K562 (cell line): ENCODE results near the gene SVIL. TPM values are rescaled to one million over a fixed set of nuclear protein-coding genes. Genes with fewer than 3 reads are reported as not detected.

ENCODE experiments used
- ATAC-seq: fragments of 200-7000 bp; cut with Tn5 transposase; 3 replicates; pipeline ENCODE4 v1.9.1; 2020; ENCODE audit warnings: moderate library complexity
- BruUV-seq: library from RNA; stranded (reverse); fragments of 400-500 nt; replicated peaks from 2 replicates; lab custom pipeline; 2021; lab: Mats Ljungman, UMichigan
- CTCF ChIA-PET: fragments of 300-600 bp; formaldehyde crosslinking; extraction: SDS; loops from one replicate; lab custom pipeline; 2021; ENCODE audit warnings: low intra/inter-chr PET ratio; lab: Yijun Ruan, JAX
- POLR2A ChIA-PET: fragments of 300-600, 350-650 bp; sonication (Branson Sonifier 250); formaldehyde crosslinking; extraction: SDS; loops from one replicate; lab custom pipeline; 2021; ENCODE audit warnings: antibody characterized with exemption, inconsistent platforms; lab: Yijun Ruan, JAX
- DNase-seq, 4 experiments: peaks; one replicate each; pipeline versions ENCODE4 v3.0.0 to v3.0.0-alpha.2; 2011 to 2018; ENCODE audit warnings: low spot score in 3 of 4, mixed read lengths in 3 of 4; ENCODE audit errors: extremely low read depth in 1 of 4
- FAIRE-seq: peaks from 2 replicates; lab custom pipeline; 2011; peaks lifted over from hg19 to GRCh38; lab: Jason Lieb, UNC
- H2AFZ ChIP-seq: 2 replicates; pipeline ENCODE4 v1.6.0; 2011; ENCODE audit warnings: low read depth, low read length, control low read depth, inconsistent platforms
- H3K27ac ChIP-seq: fragments of 200-600 bp; 3 replicates; pipeline ENCODE4 v1.8.0; 2011; ENCODE audit warnings: low read depth, mild to moderate bottlenecking, control low read depth, inconsistent platforms, low read length, moderate library complexity, mixed read lengths; ENCODE audit errors: extremely low read depth
- H3K27me3 ChIP-seq, 2 experiments: fragments of 300-600 bp in 1 of 2; 2 replicates in 1 of 2; 3 replicates in 1 of 2; pipeline versions ENCODE4 v1.6.0 to v1.8.0; 2011; ENCODE audit warnings: inconsistent platforms in 2 of 2, low read length in 2 of 2, mild to moderate bottlenecking in 1 of 2, mixed read lengths in 1 of 2, moderate library complexity in 1 of 2; ENCODE audit not compliant: control insufficient read depth in 2 of 2, insufficient read depth in 2 of 2
- H3K36me3 ChIP-seq: fragments of 300-600 bp; 3 replicates; pipeline ENCODE4 v1.8.0; 2011; ENCODE audit warnings: mild to moderate bottlenecking, low read length, inconsistent platforms; ENCODE audit not compliant: control insufficient read depth, insufficient read depth
- H3K4me1 ChIP-seq, 2 experiments: fragments of 200-600 bp in 1 of 2; replicated peaks in 1 of 2; 2 replicates in 1 of 2; 3 replicates in 1 of 2; pipeline versions ENCODE4 v1.5.1 to v1.8.0; 2011; ENCODE audit warnings: inconsistent platforms in 2 of 2, low read length in 2 of 2, mild to moderate bottlenecking in 1 of 2, mixed read lengths in 1 of 2, moderate library complexity in 1 of 2; ENCODE audit not compliant: control insufficient read depth in 2 of 2, insufficient read depth in 2 of 2
- H3K4me2 ChIP-seq: 2 replicates; pipeline ENCODE4 v1.6.1; 2011; ENCODE audit warnings: low read length, control low read depth, inconsistent platforms, mixed read lengths; ENCODE audit not compliant: insufficient read depth
- H3K4me3 ChIP-seq: fragments of 200-600 bp; sonication (generic), shearing (Covaris generic); 2 replicates; pipeline ENCODE4 v1.5.1; 2016; ENCODE audit warnings: control low read depth, inconsistent platforms
- H3K79me2 ChIP-seq: fragments of 200-600 bp; 3 replicates; pipeline ENCODE4 v1.8.0; 2011; ENCODE audit warnings: low read length, inconsistent platforms; ENCODE audit not compliant: control insufficient read depth, insufficient read depth
- H3K9ac ChIP-seq, 2 experiments: 2 replicates each; pipeline versions ENCODE4 v1.6.0 to v1.6.1; 2011; ENCODE audit warnings: low read depth in 2 of 2, low read length in 2 of 2, control low read depth in 1 of 2, inconsistent platforms in 1 of 2, mild to moderate bottlenecking in 1 of 2, mixed read lengths in 1 of 2; ENCODE audit not compliant: insufficient read depth in 1 of 2
- H3K9me1 ChIP-seq: one replicate; pipeline ENCODE4 v1.6.0; 2011; ENCODE audit warnings: inconsistent platforms, mild to moderate bottlenecking, low read length, moderate library complexity; ENCODE audit not compliant: control insufficient read depth, insufficient read depth
- H3K9me3 ChIP-seq: replicated peaks from 2 replicates; pipeline ENCODE4 v1.5.1; 2011; ENCODE audit warnings: low read depth, low read length, inconsistent platforms; ENCODE audit not compliant: control insufficient read depth, insufficient read depth
- H4K20me1 ChIP-seq: replicated peaks from 2 replicates; pipeline ENCODE4 v1.6.1; 2011; ENCODE audit warnings: low read length, inconsistent platforms, mixed read lengths; ENCODE audit not compliant: control insufficient read depth, insufficient read depth
- BRD9 ChIP-seq: fragments of 450-650 bp; IDR thresholded peaks from 2 replicates; pipeline ENCODE4 v1.6.1; 2018; ENCODE audit warnings: low read depth; ENCODE audit not compliant: partially characterized antibody
- PTRF ChIP-seq: fragments of 450-650 bp; IDR thresholded peaks from 2 replicates; pipeline ENCODE4 v1.6.1; 2016; ENCODE audit warnings: mild to moderate bottlenecking, missing genetic modification characterization, missing compliant biosample characterization
- ZKSCAN1 ChIP-seq: fragments of 150-350 bp; IDR thresholded peaks from 2 replicates; pipeline ENCODE4 v1.6.1; 2016; ENCODE audit warnings: low read depth, low read length
- ZNF436 ChIP-seq: fragments of 250-450, 450-650 bp; sonication (Bioruptor Pico); formaldehyde crosslinking; IDR thresholded peaks from 2 replicates; pipeline ENCODE4 v1.7.0; 2020; ENCODE audit warnings: mild to moderate bottlenecking
- ZNF561 ChIP-seq: fragments of 450-650 bp; formaldehyde crosslinking; conservative IDR thresholded peaks from 2 replicates; pipeline ENCODE4 v1.4.0; 2020; ENCODE audit warnings: mild to moderate bottlenecking, moderate library complexity
- WGBS: fragments of 100-300 bp; shearing (Covaris generic); methylation state at CpG from one replicate; pipeline ENCODE4 v1.1.6; 2016; ENCODE audit warnings: low coverage, mixed read lengths; ENCODE audit not compliant: insufficient coverage; ENCODE audit errors: missing lambda C conversion rate; 5-methylcytosine and 5-hydroxymethylcytosine counted together
- in situ Hi-C: fragments of 300-500 bp; cut with MboI; formaldehyde crosslinking; loops from 4 replicates; pipeline ENCODE4 v1.15.0; 2018; ENCODE audit warnings: inconsistent platforms, mixed read lengths
- intact Hi-C: fragments of 100-400 bp; cut with micrococcal nuclease; formaldehyde crosslinking; loops from 2 replicates; pipeline ENCODE4 v1.14.2; 2022
- polyA plus RNA-seq, 8 experiments: library from polyadenylated mRNA; depleted of rRNA in 4 of 8; stranded (reverse) in 5 of 8; unstranded in 3 of 8; fragments of >200 nt; fragmentation: Nextera tagmentation in 2 of 8; fragmentation: Illumina TruSeq in 1 of 8; extraction: Ambion mirVana in 2 of 8; extraction: Trizol in 1 of 8; gene quantifications; 2 replicates each; pipeline versions ENCODE4 v1.2.1 to v1.2.3, GENCODE V29; 2011 to 2014; ENCODE audit warnings: inconsistent platforms in 1 of 8, missing spikeins in 1 of 8
- total RNA-seq, 7 experiments: library from RNA; depleted of rRNA in 6 of 7; stranded (reverse); fragments of >200 nt in 6 of 7; fragmentation: Illumina TruSeq in 2 of 7; extraction: Trizol in 2 of 7; gene quantifications; 2 replicates each; pipeline versions ENCODE4 v1.2.1 to v1.2.3, GENCODE V29; 2011 to 2021; ENCODE audit warnings: low replicate concordance in 1 of 7
- TF ChIP-seq, protein P1 (sequence below), 2 experiments: fragments of 450-650 bp; IDR thresholded peaks; 2 replicates each; pipeline ENCODE4 v1.6.1; 2016

The SVIL gene
- total and polyA plus RNA-seq, 9 of the 15 experiments (the other 6 are each of a cell fraction or from before 2014, with no cell fraction given): under 0.01 to 0.18 (median 0.05) TPM; not detected in 3

DNA sequence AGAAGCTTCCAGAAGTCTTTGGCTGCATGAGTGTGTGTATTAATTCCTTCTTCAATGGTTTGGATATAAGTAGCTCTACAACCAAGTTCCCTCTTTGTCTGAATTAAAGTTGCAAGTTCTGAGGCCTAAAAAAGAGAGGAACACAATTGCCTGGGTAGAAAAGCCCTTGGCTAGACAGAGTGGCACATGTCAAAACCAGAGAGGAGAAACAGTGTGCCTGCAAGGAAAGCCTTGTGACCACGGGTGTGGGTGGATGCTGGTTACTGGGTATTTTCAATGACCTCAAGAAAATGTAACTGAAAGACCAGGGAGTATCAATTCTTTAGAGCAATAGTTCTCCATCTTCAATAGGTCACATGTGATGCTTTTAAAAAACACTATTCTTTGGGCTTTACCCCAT lies 148.3 kb downstream of the SVIL start:
- H3K36me3 ChIP-seq: no peaks in the 10 kb centered on the region
- no peaks in the 10 kb centered on the region for H3K9me3 ChIP-seq
- no peak overlapping the region for H2AFZ ChIP-seq
- ATAC-seq: no peak
- BruUV-seq: no TSS peak
- no peak for DNase-seq
- in situ Hi-C loops: no loop called here
- no peaks in the 10 kb centered on the region for H3K9me1 ChIP-seq
- ChIA-PET CTCF (no interaction called here), POLR2A (no interaction called here)
- H3K4me3 ChIP-seq: no peak overlapping the region
- 0% methylated on average over 1 of the region's 1 CpG for WGBS
- no peak overlapping the region for H3K9ac ChIP-seq
- TF ChIP-seq ZNF561 (CRISPR knock-in tag) (no peak), ZNF436 (CRISPR knock-in tag) (no peak), PTRF (tag) (no peak), BRD9 (no peak), ZKSCAN1 (no peak)
- TF ChIP-seq, protein P1, sequence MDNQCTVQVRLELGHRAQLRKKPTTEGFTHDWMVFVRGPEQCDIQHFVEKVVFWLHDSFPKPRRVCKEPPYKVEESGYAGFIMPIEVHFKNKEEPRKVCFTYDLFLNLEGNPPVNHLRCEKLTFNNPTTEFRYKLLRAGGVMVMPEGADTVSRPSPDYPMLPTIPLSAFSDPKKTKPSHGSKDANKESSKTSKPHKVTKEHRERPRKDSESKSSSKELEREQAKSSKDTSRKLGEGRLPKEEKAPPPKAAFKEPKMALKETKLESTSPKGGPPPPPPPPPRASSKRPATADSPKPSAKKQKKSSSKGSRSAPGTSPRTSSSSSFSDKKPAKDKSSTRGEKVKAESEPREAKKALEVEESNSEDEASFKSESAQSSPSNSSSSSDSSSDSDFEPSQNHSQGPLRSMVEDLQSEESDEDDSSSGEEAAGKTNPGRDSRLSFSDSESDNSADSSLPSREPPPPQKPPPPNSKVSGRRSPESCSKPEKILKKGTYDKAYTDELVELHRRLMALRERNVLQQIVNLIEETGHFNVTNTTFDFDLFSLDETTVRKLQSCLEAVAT (IDR thresholded peaks at IDR 0.05): no peak
- no peak overlapping the region for H3K4me2 ChIP-seq
- H3K27ac ChIP-seq: no peak overlapping the region
- H3K79me2 ChIP-seq: no peaks in the 10 kb centered on the region
- no peaks in the 10 kb centered on the region for H4K20me1 ChIP-seq
- intact Hi-C loops: loop anchor here (5.0 kb wide), 1 partner anchor 106 kb away; no protein-coding TSS in a partner anchor
- peaks cover 5 to 32% of the 10 kb centered on the region in 2 experiments; a peak in 4 of 5 replicates for H3K27me3 ChIP-seq
- FAIRE-seq: peak; percentile 56
- no peaks in the 10 kb centered on the region for H3K4me1 ChIP-seq
